Measurements from ENCODE around the gene AOAH.

AOAH gene

DNA sequence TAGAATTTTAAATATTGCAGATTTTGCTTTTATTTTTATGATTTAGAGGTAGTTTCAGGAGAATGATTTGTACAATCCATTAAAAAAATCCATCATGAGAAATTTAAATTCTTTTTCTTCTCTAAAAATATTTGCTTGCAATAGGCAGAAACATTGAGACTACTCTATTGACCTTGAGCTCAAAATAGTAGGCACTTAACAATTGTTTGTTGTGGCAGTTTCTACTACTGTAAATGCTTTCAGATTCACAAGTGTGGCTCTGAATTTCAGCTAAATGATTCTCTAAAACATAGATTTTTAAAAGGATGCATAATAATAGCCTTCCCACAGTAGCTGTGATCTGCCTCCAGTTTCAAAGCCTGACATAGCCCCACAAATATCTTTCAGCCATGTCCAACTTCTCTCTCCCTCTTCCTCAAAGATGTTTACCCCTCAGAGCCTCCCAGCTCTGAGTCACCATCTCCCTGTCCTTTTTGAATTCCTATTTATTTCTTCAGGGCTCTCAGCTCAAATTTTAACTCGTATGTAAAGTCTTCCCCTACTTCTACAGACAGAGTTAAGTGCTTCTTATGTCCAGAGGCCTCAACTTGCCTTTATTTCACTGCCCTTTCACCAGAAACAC is 160.5 kb downstream of the AOAH start:
- TF ChIP-seq, protein P1, sequence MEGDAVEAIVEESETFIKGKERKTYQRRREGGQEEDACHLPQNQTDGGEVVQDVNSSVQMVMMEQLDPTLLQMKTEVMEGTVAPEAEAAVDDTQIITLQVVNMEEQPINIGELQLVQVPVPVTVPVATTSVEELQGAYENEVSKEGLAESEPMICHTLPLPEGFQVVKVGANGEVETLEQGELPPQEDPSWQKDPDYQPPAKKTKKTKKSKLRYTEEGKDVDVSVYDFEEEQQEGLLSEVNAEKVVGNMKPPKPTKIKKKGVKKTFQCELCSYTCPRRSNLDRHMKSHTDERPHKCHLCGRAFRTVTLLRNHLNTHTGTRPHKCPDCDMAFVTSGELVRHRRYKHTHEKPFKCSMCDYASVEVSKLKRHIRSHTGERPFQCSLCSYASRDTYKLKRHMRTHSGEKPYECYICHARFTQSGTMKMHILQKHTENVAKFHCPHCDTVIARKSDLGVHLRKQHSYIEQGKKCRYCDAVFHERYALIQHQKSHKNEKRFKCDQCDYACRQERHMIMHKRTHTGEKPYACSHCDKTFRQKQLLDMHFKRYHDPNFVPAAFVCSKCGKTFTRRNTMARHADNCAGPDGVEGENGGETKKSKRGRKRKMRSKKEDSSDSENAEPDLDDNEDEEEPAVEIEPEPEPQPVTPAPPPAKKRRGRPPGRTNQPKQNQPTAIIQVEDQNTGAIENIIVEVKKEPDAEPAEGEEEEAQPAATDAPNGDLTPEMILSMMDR (IDR thresholded peaks at IDR 0.05; ENCODE audit: insufficient read depth, low read length, poor library complexity, severe bottlenecking), result no peak
- Histone ChIP-seq H3K4me3 (replicated peaks; ENCODE audit: low read depth, low read length) (no peak overlapping the region), H3K36me3 (ENCODE audit: control insufficient read depth, insufficient read depth, low read length) (no peaks in the 10 kb centered on the region), H3K27me3 (replicated peaks; ENCODE audit: control insufficient read depth, insufficient read depth, low read length) (no peaks in the 10 kb centered on the region)
- no peak for DNase-seq (ENCODE audit: extremely low read depth, insufficient read length)

DNA sequence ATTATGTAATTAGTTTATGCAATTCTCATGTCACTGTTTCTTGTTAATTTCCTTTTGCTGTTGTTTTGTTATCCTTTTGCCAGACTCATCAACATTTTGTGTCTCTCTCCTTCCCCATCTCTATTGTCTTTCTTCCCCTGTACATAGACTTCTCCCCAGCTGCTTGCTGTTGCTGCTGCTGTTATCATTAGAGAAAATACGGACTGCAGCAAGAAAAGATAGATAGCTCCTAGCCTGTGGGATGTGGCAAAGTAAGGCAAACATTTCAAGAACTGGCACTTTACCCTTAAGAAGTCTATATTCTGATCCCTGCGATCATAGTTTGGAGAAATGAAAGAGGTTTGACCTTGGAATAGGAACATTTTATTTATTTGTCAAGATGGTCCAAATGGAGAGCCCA is 162.2 kb downstream of the AOAH start:
- no peak overlapping the region for H3K4me3 ChIP-seq (replicated peaks; ENCODE audit: low read depth, low read length)
- no peaks in the 10 kb centered on the region for H3K27me3 ChIP-seq (replicated peaks; ENCODE audit: control insufficient read depth, insufficient read depth, low read length)
- no peak for DNase-seq (ENCODE audit: extremely low read depth, insufficient read length)
- TF ChIP-seq, protein P1 (IDR thresholded peaks at IDR 0.05; ENCODE audit: insufficient read depth, low read length, poor library complexity, severe bottlenecking), result no peak
- H3K36me3 ChIP-seq (ENCODE audit: control insufficient read depth, insufficient read depth, low read length), result no peaks in the 10 kb centered on the region

DNA sequence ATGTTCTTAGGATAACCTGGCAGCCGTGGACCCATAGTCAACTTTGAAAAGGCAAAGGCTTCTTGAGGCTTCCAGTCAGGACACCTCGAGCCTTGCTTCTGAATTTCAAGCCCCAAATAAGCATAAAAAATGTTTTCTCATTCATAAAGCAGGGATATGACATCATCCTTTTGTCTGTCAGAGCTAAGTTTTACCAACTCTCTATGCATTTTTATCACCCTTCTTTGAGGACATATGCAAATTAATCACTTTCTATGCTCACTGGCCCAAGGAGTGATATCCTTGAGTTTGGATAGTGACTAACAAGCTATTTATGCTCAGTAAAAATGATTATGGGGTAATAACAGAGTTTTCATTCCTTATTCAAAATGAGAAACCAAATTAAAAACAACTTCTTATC is 175.3 kb downstream of the AOAH start:
- no peak for DNase-seq (ENCODE audit: extremely low read depth, insufficient read length)
- Histone ChIP-seq H3K4me3 (replicated peaks; ENCODE audit: low read depth, low read length) (no peak overlapping the region), H3K27me3 (replicated peaks; ENCODE audit: control insufficient read depth, insufficient read depth, low read length) (no peaks in the 10 kb centered on the region), H3K36me3 (ENCODE audit: control insufficient read depth, insufficient read depth, low read length) (no peaks in the 10 kb centered on the region)
- TF ChIP-seq, protein P1 (IDR thresholded peaks at IDR 0.05; ENCODE audit: insufficient read depth, low read length, poor library complexity, severe bottlenecking), result no peak

DNA sequence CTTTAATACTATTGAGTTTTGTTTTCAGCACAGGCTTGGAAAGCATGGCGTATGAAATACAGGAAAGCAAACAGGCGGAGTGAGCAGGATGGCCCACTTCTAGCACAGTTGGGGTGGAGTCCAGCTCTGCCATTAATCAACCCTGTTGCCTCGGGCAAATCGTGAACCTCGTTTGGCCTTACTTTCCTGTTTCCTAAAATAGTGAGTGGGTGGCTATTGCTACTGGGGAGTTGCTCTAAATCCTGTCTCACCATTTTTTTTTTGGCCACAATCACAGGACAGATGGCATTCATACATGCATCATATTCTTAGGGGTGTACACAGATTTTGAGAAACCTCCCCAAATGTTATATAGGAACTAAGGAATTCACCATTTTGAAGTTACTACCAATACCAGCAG is 176.9 kb downstream of the AOAH start:
- H3K4me3 ChIP-seq (replicated peaks; ENCODE audit: low read depth, low read length), result no peak overlapping the region
- no peak for DNase-seq (ENCODE audit: extremely low read depth, insufficient read length)
- H3K36me3 ChIP-seq (ENCODE audit: control insufficient read depth, insufficient read depth, low read length), result no peaks in the 10 kb centered on the region
- TF ChIP-seq, protein P1 (IDR thresholded peaks at IDR 0.05; ENCODE audit: insufficient read depth, low read length, poor library complexity, severe bottlenecking), result no peak
- no peaks in the 10 kb centered on the region for H3K27me3 ChIP-seq (replicated peaks; ENCODE audit: control insufficient read depth, insufficient read depth, low read length)

DNA sequence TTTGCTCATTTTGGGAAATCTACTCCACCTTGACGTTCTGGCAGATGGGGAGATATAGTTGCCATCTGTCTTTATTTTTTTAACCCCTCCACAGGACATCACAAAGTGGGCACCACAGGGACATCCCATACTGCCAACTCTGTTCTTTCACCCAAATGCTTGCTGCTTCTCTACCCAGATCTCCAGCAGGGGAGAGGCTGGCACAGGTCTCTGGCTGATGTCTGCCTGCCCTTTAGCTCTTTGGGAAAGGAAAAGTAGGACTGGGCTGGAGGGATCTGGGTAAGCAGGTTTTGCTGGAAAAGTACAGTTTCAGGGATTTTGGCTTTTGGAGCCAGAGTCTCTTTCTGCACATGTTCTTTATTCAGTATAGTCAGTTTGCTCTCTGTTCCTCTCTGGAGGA is 178.0 kb downstream of the AOAH start:
- H3K36me3 ChIP-seq (ENCODE audit: control insufficient read depth, insufficient read depth, low read length), result no peaks in the 10 kb centered on the region
- no peak overlapping the region for H3K4me3 ChIP-seq (replicated peaks; ENCODE audit: low read depth, low read length)
- DNase-seq (ENCODE audit: extremely low read depth, insufficient read length), result no peak
- H3K27me3 ChIP-seq (replicated peaks; ENCODE audit: control insufficient read depth, insufficient read depth, low read length), result no peaks in the 10 kb centered on the region
- TF ChIP-seq, protein P1 (IDR thresholded peaks at IDR 0.05; ENCODE audit: insufficient read depth, low read length, poor library complexity, severe bottlenecking), result no peak

DNA sequence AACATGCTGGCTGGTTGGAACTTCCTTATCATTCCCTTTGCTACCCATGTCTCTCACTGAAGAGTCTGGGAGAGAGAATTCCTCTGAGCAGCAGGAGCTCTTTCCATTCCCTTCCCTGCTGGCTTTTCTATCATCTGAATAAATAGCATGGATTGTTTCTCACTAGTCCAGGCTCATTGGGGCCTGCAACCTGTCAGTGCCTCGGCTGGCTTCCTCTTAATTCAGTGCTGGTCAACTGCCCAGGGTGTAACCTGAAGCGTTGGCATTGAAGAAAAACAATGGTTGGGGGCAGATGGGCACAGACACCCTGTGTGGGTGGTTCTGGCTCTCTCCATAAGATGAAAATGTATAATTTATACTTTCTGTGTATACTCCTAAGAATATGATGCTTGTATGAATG is 179.0 kb downstream of the AOAH start:
- no peak for DNase-seq (ENCODE audit: extremely low read depth, insufficient read length)
- Histone ChIP-seq H3K36me3 (ENCODE audit: control insufficient read depth, insufficient read depth, low read length) (no peaks in the 10 kb centered on the region), H3K4me3 (replicated peaks; ENCODE audit: low read depth, low read length) (no peak overlapping the region), H3K27me3 (replicated peaks; ENCODE audit: control insufficient read depth, insufficient read depth, low read length) (no peaks in the 10 kb centered on the region; the same call in 1 of the 2 replicates)
- TF ChIP-seq, protein P1 (IDR thresholded peaks at IDR 0.05; ENCODE audit: insufficient read depth, low read length, poor library complexity, severe bottlenecking), result no peak

Data from GM06990 (cell line).